KMS-11 (cell line): ENCODE measurements around the gene ADAM8.

Experiments
- H2AFZ ChIP-seq: fragments of 200-600 bp; sonication (generic); 2 replicates; pipeline ENCODE4 v1.6.1; 2016; ENCODE audit warnings: antibody characterized with exemption, mixed run types, low read depth
- H3K27ac ChIP-seq: fragments of 200-600 bp; sonication (generic); 2 replicates; pipeline ENCODE4 v1.6.1; 2016; ENCODE audit warnings: mild to moderate bottlenecking, mixed run types
- H3K27me3 ChIP-seq: fragments of 200-600 bp; sonication (generic); 2 replicates; pipeline ENCODE4 v1.6.1; 2017; ENCODE audit warnings: mild to moderate bottlenecking, low read depth, mixed run types, moderate library complexity; ENCODE audit not compliant: insufficient read depth
- H3K36me3 ChIP-seq: fragments of 200-600 bp; sonication (generic); 2 replicates; pipeline ENCODE4 v1.6.1; 2017; ENCODE audit warnings: mild to moderate bottlenecking, mixed run types; ENCODE audit not compliant: insufficient read depth
- H3K4me1 ChIP-seq: fragments of 200-600 bp; sonication (generic); 2 replicates; pipeline ENCODE4 v1.6.1; 2016; ENCODE audit warnings: mild to moderate bottlenecking, low read depth, mixed run types; ENCODE audit not compliant: poor library complexity, severe bottlenecking
- H3K4me2 ChIP-seq: fragments of 200-600 bp; sonication (generic); 2 replicates; pipeline ENCODE4 v1.7.0; 2016; ENCODE audit warnings: mild to moderate bottlenecking, mixed run types
- H3K4me3 ChIP-seq: fragments of 200-600 bp; sonication (generic); IDR thresholded peaks from 2 replicates; pipeline ENCODE4 v1.6.1; 2017; ENCODE audit warnings: low read depth, low read length, mixed read lengths; ENCODE audit not compliant: insufficient read depth
- H3K79me2 ChIP-seq: fragments of 200-600 bp; sonication (generic); 2 replicates; pipeline ENCODE4 v1.6.1; 2016; ENCODE audit warnings: low read depth, mixed run types; ENCODE audit not compliant: insufficient read depth
- H3K9ac ChIP-seq: fragments of 200-600 bp; sonication (generic); 2 replicates; pipeline ENCODE4 v1.6.1; 2016; ENCODE audit warnings: mild to moderate bottlenecking, mixed run types
- H4K20me1 ChIP-seq: fragments of 200-600 bp; sonication (generic); 2 replicates; pipeline ENCODE4 v1.6.1; 2016; ENCODE audit warnings: mild to moderate bottlenecking, mixed run types; ENCODE audit not compliant: insufficient read depth
- TF ChIP-seq, protein P1 (sequence below): fragments of 200-600 bp; sonication (generic); conservative IDR thresholded peaks from 2 replicates; pipeline ENCODE4 v1.6.1; 2017; ENCODE audit warnings: low read depth, mild to moderate bottlenecking, antibody characterized with exemption, low read length, moderate library complexity, mixed read lengths

Gene ADAM8

GRCh38 chr10:133292919-133293809, 16.5 kb upstream of the ADAM8 start:
- no peak overlapping the region for H3K27ac ChIP-seq
- H2AFZ ChIP-seq: no peak overlapping the region
- no peaks in the 10 kb centered on the region for H3K4me1 ChIP-seq
- no peaks in the 10 kb centered on the region for H3K79me2 ChIP-seq
- H3K4me3 ChIP-seq: no peak overlapping the region
- no peaks in the 10 kb centered on the region; the same call in 1 of the 2 replicates for H3K36me3 ChIP-seq
- TF ChIP-seq, protein P1, sequence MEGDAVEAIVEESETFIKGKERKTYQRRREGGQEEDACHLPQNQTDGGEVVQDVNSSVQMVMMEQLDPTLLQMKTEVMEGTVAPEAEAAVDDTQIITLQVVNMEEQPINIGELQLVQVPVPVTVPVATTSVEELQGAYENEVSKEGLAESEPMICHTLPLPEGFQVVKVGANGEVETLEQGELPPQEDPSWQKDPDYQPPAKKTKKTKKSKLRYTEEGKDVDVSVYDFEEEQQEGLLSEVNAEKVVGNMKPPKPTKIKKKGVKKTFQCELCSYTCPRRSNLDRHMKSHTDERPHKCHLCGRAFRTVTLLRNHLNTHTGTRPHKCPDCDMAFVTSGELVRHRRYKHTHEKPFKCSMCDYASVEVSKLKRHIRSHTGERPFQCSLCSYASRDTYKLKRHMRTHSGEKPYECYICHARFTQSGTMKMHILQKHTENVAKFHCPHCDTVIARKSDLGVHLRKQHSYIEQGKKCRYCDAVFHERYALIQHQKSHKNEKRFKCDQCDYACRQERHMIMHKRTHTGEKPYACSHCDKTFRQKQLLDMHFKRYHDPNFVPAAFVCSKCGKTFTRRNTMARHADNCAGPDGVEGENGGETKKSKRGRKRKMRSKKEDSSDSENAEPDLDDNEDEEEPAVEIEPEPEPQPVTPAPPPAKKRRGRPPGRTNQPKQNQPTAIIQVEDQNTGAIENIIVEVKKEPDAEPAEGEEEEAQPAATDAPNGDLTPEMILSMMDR: no peak
- H3K9ac ChIP-seq: no peak overlapping the region
- no peaks in the 10 kb centered on the region for H3K27me3 ChIP-seq
- no peaks in the 10 kb centered on the region for H4K20me1 ChIP-seq
- H3K4me2 ChIP-seq: no peak overlapping the region

GRCh38 chr10:133289761-133290160, 13.1 kb upstream of the ADAM8 start:
- Histone ChIP-seq H3K4me3 (no peak overlapping the region), H3K4me1 (no peaks in the 10 kb centered on the region), H3K27ac (no peak overlapping the region), H3K27me3 (no peaks in the 10 kb centered on the region), H2AFZ (no peak overlapping the region), H3K9ac (no peak overlapping the region), H3K4me2 (no peak overlapping the region), H3K36me3 (no peaks in the 10 kb centered on the region), H3K79me2 (no peaks in the 10 kb centered on the region), H4K20me1 (no peaks in the 10 kb centered on the region)
- TF ChIP-seq, protein P1: no peak

GRCh38 chr10:133287832-133288500, 11.3 kb upstream of the ADAM8 start:
- Histone ChIP-seq H3K27ac (no peak overlapping the region), H3K4me3 (no peak overlapping the region), H3K79me2 (no peaks in the 10 kb centered on the region), H3K9ac (no peak overlapping the region), H3K36me3 (no peaks in the 10 kb centered on the region), H4K20me1 (no peaks in the 10 kb centered on the region), H3K4me1 (no peaks in the 10 kb centered on the region), H3K4me2 (no peak overlapping the region), H2AFZ (no peak overlapping the region), H3K27me3 (no peaks in the 10 kb centered on the region)
- TF ChIP-seq, protein P1: no peak

GRCh38 chr10:133286366-133286765, 9.7 kb upstream of the ADAM8 start:
- no peaks in the 10 kb centered on the region for H3K36me3 ChIP-seq

More at GRCh38 chr10:133286366-133286765, 9.7 kb upstream of the ADAM8 start:
- Histone ChIP-seq H3K27ac (no peak overlapping the region), H3K79me2 (no peaks in the 10 kb centered on the region), H3K4me1 (no peaks in the 10 kb centered on the region), H3K9ac (no peak overlapping the region), H3K4me3 (no peak overlapping the region), H3K27me3 (no peaks in the 10 kb centered on the region), H2AFZ (no peak overlapping the region), H3K4me2 (no peak overlapping the region), H4K20me1 (no peaks in the 10 kb centered on the region)
- TF ChIP-seq, protein P1: no peak
